Activated T-cell treated with anti-CD3 and anti-CD28 coated beads, Interleukin-2, amount 50 U/mL, for 24 hours (primary cell): Measurements from ENCODE around the gene SUMO2.
"Not testable (repeated sequence)": the region's sequence is repeated elsewhere in the genome, so short reads cannot be mapped to it uniquely, and the experiment has no call there.

Source experiments
- DNase-seq: peaks from one replicate; pipeline ENCODE4 v3.0.0-alpha.2; 2020
- H3K27ac Mint-ChIP-seq: 2 replicates; pipeline ENCODE4 v1.8.0; 2020; ENCODE audit warnings: mild to moderate bottlenecking, mixed read lengths
- H3K27me3 Mint-ChIP-seq: 2 replicates; pipeline ENCODE4 v1.8.0; 2020; ENCODE audit warnings: mixed read lengths
- H3K36me3 Mint-ChIP-seq: 2 replicates; pipeline ENCODE4 v1.8.0; 2020; ENCODE audit warnings: low read depth, mixed read lengths
- H3K4me1 Mint-ChIP-seq: 2 replicates; pipeline ENCODE4 v1.8.0; 2020; ENCODE audit warnings: low read depth, mixed read lengths
- H3K4me3 Mint-ChIP-seq: 2 replicates; pipeline ENCODE4 v1.8.0; 2020; ENCODE audit warnings: mild to moderate bottlenecking, moderate library complexity, mixed read lengths
- H3K9me3 Mint-ChIP-seq: 2 replicates; pipeline ENCODE4 v1.8.0; 2020; ENCODE audit warnings: mixed read lengths

SUMO2 gene

GRCh38 chr17:75129576-75129975, 53.2 kb downstream of the SUMO2 start:
- Mint-ChIP-seq H3K27ac (peak overlapping the region; percentile 85), H3K4me3 (peak overlapping the region; percentile 89), H3K9me3 (no peaks in the 10 kb centered on the region)

GRCh38 chr17:75128694-75129505, 53.9 kb downstream of the SUMO2 start:
- Mint-ChIP-seq H3K9me3 (no peaks in the 10 kb centered on the region), H3K27me3 (no peaks in the 10 kb centered on the region), H3K4me1 (peaks cover 43% of the 10 kb centered on the region), H3K36me3 (peaks cover 41% of the 10 kb centered on the region), H3K4me3 (peak overlapping the region; percentile 89), H3K27ac (peak overlapping the region; percentile 85)
- no peak for DNase-seq

More at GRCh38 chr17:75129576-75129975, 53.2 kb downstream of the SUMO2 start:
- no peak for DNase-seq
- Mint-ChIP-seq H3K27me3 (no peaks in the 10 kb centered on the region), H3K4me1 (peaks cover 36% of the 10 kb centered on the region), H3K36me3 (peaks cover 37% of the 10 kb centered on the region)

DNA sequence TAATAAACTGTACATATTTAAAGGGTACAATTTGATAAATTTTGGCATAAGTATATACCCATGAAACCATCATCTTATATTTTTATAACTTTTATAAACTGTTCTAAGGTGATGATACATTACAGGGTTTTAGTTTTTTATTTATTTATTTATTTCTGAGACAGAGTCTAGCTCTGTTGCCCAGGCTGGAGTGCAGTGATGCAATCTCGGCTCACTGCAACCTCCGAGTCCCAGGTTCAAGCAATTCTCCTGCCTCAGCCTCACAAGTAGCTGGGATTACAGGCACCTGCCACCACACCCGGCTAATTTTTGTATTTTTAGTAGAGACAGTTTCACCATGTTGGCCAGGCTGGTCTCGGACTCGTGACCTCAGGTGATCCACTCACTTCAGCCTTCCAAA, 54.8 kb downstream of the SUMO2 start:
- Mint-ChIP-seq H3K27ac (peak overlapping the region; percentile 55), H3K36me3 (peaks cover 41% of the 10 kb centered on the region), H3K4me1 (peaks cover 45% of the 10 kb centered on the region)
- not testable (repeated sequence) for H3K4me3 Mint-ChIP-seq, H3K27me3 Mint-ChIP-seq, H3K9me3 Mint-ChIP-seq, DNase-seq

DNA sequence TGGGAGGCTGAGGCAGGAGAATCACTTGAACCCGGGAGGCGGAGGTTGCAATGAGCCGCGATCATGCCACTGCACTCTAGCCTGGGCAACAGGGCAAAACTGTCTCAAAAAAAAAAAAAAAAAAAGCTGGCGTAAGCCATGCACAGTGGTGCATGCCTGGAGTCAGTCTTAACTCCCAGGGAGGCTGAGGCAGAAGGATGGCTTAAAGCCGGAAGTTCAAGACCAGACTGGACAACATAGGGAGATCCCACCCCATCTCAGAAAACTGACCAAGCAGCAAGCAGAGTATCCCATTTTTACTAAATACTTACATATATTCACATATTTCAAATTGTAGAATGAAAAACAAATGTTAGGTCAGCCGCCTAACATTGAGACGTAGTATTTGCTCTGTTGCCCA, 55.8 kb downstream of the SUMO2 start:
- Mint-ChIP-seq H3K27me3 (no peaks in the 10 kb centered on the region), H3K36me3 (peaks cover 37% of the 10 kb centered on the region), H3K4me1 (peaks cover 40% of the 10 kb centered on the region), H3K27ac (no peak overlapping the region), H3K9me3 (no peaks in the 10 kb centered on the region), H3K4me3 (no peak overlapping the region)
- DNase-seq, result no peak

DNA sequence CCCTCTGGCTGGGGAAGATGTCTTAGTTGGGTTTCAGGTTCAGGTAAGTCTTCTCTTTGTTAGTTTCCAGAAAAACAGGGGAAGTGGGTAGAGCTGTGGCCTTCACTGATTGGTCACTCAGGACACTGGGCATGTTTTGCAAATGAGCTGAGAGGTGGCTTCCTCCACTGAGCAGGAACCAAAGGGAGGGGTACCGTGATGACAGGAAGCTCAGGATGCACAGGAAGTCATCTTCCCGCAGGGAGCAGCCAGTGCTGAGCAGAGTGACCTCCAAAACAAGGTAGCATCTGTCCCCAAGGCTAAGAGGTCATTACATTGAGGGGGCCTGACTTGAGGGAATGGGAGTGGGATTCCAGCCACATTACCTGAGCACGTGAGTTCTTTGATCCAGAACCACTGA, 56.8 kb downstream of the SUMO2 start:
- no peak for DNase-seq

DNA sequence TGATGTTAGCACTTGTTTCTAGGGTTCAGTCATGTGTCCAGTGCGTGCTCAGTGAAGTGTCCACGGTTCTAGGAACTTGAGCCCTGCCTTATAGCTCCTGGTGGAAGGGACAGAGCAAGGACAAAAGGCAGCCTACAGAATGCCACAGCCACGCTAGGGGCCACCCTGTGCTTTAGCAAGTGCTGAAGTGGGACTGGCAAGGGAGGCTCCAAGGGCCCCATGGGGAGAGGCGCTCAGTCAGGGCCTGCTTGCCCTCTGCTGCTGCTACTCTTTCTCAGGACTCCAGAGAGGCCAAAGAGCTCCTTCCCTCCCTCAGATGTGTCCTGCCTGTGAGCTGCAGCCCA, 58.0 kb downstream of the SUMO2 start:
- no peak for DNase-seq
- Mint-ChIP-seq H3K27ac (peak overlapping the region; percentile 89), H3K27me3 (no peaks in the 10 kb centered on the region), H3K4me3 (no peak overlapping the region), H3K9me3 (no peaks in the 10 kb centered on the region), H3K36me3 (peaks cover 36% of the 10 kb centered on the region), H3K4me1 (peaks cover 32% of the 10 kb centered on the region)

More for the DNA sequence above, 56.8 kb downstream of the SUMO2 start:
- H3K27me3 Mint-ChIP-seq, result no peaks in the 10 kb centered on the region
- peak overlapping the region; percentile 73 for H3K27ac Mint-ChIP-seq
- H3K36me3 Mint-ChIP-seq, result peaks cover 37% of the 10 kb centered on the region
- H3K4me1 Mint-ChIP-seq, result peaks cover 37% of the 10 kb centered on the region
- no peaks in the 10 kb centered on the region for H3K9me3 Mint-ChIP-seq
- H3K4me3 Mint-ChIP-seq, result no peak overlapping the region

DNA sequence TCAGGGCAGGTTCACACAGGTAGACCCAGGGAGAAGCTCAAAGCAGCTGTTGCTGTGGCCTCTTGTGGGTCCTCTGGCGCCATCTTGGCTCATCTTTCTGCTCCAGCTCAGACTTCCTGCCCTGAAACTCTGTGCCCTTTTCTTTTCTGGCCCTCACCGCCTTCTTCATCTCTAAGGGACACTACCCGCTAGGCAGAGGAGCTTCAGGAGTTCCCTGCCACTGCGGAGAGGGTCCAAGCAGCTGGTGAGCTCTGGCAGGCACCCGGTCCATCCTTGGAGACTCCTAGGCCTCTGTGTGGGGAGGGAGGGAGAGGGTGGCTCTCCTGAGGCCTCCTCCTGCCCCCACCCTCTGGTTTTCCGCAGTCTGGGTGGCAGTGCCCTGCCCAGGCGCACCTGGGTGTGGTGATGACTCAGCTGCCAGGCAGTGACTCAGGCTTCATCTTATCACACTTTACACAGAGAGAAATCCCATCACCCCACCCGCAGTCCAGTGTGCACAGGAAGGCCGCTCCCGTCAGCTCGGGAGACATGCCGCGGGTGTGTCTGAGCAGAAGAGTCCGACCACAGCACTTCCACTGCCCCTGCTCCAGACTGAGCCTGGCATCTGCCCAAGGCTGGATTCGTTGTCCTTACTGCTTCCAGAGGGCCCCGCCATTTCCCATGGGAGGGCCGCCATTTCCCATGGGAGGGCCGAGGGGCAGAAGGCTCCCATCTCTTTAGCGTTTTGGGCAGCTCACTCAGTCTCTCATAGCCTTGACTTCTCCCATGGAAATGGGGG, 58.5 kb downstream of the SUMO2 start:
- Mint-ChIP-seq H3K36me3 (peaks cover 30% of the 10 kb centered on the region), H3K4me3 (peak overlapping the region; percentile 27), H3K9me3 (no peaks in the 10 kb centered on the region), H3K27ac (peak overlapping the region; percentile 89), H3K27me3 (no peaks in the 10 kb centered on the region), H3K4me1 (peaks cover 27% of the 10 kb centered on the region)
- DNase-seq, result peak; percentile 71

DNA sequence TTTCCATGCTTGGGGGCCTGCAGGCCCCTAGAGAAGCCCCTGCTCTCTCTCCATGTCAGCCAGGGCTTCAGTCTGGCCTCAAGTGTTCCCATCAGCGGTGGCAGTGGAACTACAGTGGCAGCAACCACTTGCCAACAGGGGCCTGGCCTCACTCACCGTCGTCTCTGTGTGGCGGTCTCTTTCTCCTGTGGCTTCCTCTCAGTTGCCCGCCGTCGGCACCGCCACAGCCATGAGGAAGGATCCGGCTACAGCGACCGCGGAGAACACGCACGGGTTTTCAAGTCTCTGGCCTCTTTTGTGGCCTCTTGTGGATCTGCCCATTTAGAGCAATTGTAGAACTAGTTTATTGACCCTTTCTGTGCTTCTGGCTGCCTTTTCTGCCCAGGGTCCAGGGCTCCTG, 64.5 kb downstream of the SUMO2 start:
- Mint-ChIP-seq H3K4me3 (no peak overlapping the region), H3K9me3 (no peaks in the 10 kb centered on the region), H3K27me3 (no peaks in the 10 kb centered on the region), H3K27ac (peak overlapping the region; percentile 37), H3K4me1 (peaks cover 17% of the 10 kb centered on the region), H3K36me3 (peaks cover 45% of the 10 kb centered on the region)
- no peak for DNase-seq

DNA sequence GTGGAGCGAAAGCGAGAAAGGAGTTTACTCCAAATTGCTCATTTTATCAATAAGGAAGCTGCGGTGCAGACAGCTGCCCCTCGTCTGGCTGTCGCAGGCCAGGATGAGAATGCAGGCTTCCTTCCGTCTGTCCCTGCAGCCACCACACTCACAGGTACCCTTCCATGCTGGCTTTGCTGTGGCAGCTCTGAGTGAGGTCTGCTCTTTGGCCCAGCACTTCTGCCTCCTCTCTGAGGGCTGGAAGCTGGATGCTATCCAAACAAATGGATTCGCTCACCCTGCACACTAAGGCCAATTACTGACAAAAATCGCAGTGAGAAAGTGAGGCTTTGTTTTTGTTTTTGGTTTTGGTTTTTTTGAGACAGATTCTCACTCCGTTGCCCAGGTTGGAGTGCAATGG, 66.0 kb downstream of the SUMO2 start:
- Mint-ChIP-seq H3K27me3 (no peaks in the 10 kb centered on the region), H3K36me3 (peaks cover 51% of the 10 kb centered on the region), H3K9me3 (no peaks in the 10 kb centered on the region), H3K4me3 (no peak overlapping the region), H3K4me1 (peaks cover 23% of the 10 kb centered on the region), H3K27ac (no peak overlapping the region)
- DNase-seq, result no peak
